ENCODE results near the gene CCDC71L. TPM values are rescaled to one million over a fixed set of nuclear protein-coding genes. Genes with fewer than 3 reads are reported as not detected.
"Not testable (repeated sequence)": the region's sequence is repeated elsewhere in the genome, so short reads cannot be mapped to it uniquely, and the experiment has no call there.

The CCDC71L gene
- 22.0 to 24.5 TPM (median 23.1 TPM) in 3 replicates for total RNA-seq
- long read RNA-seq, full-length matches to known transcripts: 27 of 27 reads
- long read RNA-seq, partial matches to known transcripts: 0 of 27 reads
- long read RNA-seq, other reads (novel, unspliced or antisense): 0 of 27 reads

DNA sequence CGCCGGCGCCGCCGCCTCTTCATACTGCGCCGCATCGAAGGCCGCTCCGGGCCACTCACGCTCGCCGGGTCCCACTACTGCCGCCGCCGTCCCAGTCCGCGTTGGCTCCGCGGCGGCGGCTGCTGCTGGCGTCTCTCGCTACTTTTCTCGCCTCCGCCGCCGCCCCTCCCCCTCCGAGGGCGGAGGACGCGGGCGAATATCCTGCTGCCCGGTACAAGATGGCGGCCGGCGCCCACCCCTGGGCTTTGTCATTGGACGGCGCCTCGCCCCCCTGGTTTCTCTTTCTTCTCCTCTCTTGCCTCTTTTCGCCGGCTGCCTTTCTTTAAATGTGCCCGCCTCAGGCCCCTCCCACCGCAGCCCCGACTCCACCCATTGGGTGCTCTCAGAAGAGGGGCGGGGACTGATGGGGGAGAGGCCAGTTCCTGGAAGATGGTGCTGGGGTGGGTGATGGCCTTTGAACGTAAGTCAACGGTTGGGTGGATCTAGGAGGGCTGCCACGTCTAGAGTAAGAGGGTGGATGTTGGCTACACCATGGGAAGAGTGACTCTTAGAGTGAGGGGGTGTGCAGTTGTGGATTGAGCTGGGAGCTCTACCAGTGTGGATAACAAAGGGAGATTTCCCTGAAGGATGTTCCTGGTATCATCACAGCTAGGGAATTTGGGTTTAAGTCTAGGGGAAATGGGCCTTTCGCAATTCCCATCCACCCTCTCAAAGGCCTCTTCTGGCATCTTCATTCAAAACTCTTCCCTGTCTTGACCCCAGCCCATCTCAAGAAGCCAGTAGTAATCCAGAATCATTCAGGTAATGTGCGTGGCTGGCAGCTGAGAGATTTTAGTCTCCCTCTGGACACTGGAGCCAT lies at the start of gene CCDC71L:
Gene CCDC71L (minus strand): TSS at position 297 of the 859 bp plus-strand sequence. CDS start 262 bp downstream, at position 35.
- peak within 1 kb of the TSS; percentile 81 for H3K4me3 Mint-ChIP-seq (ENCODE audit: unreplicated experiment)
- no peaks in the 10 kb centered on the region for H3K27me3 Mint-ChIP-seq (ENCODE audit: low read depth)
- H3K27ac Mint-ChIP-seq (ENCODE audit: unreplicated experiment): peak within 1 kb of the TSS; percentile 85
- H3K36me3 Mint-ChIP-seq (ENCODE audit: low read depth): no peaks in the 10 kb centered on the region
- no peak for TF ChIP-seq CTCF (IDR thresholded peaks at IDR 0.05)
- H3K9me3 Mint-ChIP-seq (ENCODE audit: low read depth): peaks cover 5% of the 10 kb centered on the region
- DNase-seq (ENCODE audit: low spot score): peak; percentile 97
- peaks cover 31% of the 10 kb centered on the region for H3K4me1 Mint-ChIP-seq (ENCODE audit: low read depth)

GRCh38 chr7:106709604-106710003 lies 48.6 kb upstream of the CCDC71L start:
- H3K36me3 Mint-ChIP-seq (ENCODE audit: low read depth); H3K4me3 Mint-ChIP-seq (ENCODE audit: unreplicated experiment); H3K4me1 Mint-ChIP-seq (ENCODE audit: low read depth); H3K27ac Mint-ChIP-seq (ENCODE audit: unreplicated experiment); H3K27me3 Mint-ChIP-seq (ENCODE audit: low read depth): not testable (repeated sequence)
- peak; percentile 69 for DNase-seq (ENCODE audit: low spot score)
- H3K9me3 Mint-ChIP-seq (ENCODE audit: low read depth): peaks cover 12% of the 10 kb centered on the region

DNA sequence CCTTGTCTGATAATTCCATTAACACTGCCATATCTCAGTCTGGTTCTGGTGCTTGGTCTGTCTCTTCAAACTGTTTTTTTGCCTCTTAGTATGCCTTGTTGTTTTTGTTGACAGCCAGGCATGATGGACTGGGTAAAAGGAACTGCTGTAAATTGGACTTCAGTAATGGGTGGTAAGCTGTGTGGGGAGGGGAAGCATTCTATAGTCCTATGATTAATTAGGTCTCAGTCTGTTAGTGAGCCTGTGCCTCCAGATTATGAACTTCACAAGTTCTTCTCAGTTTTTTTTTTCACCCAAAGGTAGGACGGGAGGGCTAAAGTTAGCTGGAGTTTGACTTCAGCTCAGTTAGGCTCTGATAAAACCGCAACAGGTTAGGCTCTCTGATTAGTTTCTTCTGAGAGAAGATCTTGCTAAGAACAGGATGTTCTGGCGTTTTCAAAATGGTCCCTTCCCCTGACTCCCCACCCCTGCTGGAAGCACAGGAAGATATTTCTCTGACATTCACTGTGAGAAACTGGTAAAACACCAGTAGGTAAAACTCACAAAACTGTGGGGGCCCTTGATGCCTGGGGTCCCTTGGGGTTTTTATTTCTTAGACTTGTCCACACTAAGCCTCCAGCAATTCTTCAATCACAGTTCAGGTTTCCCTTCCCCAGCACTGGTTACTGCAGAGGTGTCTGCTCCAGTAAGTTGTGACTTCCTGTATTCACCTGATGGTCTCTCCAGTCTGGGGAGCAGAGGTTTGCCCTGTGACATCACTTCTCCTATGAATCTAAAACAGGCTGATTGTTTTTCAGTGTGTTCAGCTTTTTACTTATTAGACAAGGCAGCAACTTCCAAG lies 43.3 kb upstream of the CCDC71L start:
- Mint-ChIP-seq H3K9me3 (ENCODE audit: low read depth) (peaks cover 3% of the 10 kb centered on the region), H3K27me3 (ENCODE audit: low read depth) (no peaks in the 10 kb centered on the region), H3K27ac (ENCODE audit: unreplicated experiment) (no peak overlapping the region), H3K4me3 (ENCODE audit: unreplicated experiment) (no peak overlapping the region), H3K4me1 (ENCODE audit: low read depth) (no peaks in the 10 kb centered on the region), H3K36me3 (ENCODE audit: low read depth) (no peaks in the 10 kb centered on the region)
- TF ChIP-seq CTCF (IDR thresholded peaks at IDR 0.05): no peak
- DNase-seq (ENCODE audit: low spot score): no peak

GRCh38 chr7:106693677-106694353 lies 32.9 kb upstream of the CCDC71L start:
- Mint-ChIP-seq H3K27me3 (ENCODE audit: low read depth) (no peaks in the 10 kb centered on the region), H3K36me3 (ENCODE audit: low read depth) (peaks cover 3% of the 10 kb centered on the region), H3K27ac (ENCODE audit: unreplicated experiment) (no peak overlapping the region), H3K4me1 (ENCODE audit: low read depth) (no peaks in the 10 kb centered on the region), H3K9me3 (ENCODE audit: low read depth) (peaks cover 19% of the 10 kb centered on the region), H3K4me3 (ENCODE audit: unreplicated experiment) (no peak overlapping the region)
- TF ChIP-seq CTCF (IDR thresholded peaks at IDR 0.05): no peak
- DNase-seq (ENCODE audit: low spot score): no peak

DNA sequence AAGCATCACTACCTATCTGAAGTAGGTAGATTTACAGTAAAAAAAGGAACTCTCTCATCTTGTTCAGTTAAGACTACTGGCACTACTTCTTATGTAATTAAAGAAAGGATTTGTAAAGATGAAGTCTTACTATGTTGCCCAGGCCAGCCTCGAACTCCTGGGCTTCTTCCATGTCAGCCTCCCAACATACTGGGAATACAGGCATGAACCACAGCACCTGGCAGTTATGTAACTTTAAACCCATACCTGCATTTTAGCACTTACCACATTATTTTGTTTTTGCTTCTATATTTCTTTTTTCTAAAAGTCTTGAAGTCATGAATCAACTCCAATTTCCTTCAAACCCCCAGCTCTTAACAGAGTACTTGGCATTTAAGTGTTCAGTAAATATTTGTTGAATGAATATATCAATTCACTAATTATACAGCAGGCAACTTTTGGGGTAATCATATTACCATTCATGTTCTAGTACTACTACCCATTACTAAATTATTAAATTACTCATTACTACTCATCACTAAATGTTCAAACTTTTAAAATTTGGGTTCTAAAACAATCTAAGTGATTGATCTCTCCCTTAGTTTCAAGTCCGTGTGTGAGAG lies 31.6 kb upstream of the CCDC71L start:
- Mint-ChIP-seq H3K27ac (ENCODE audit: unreplicated experiment) (no peak overlapping the region), H3K36me3 (ENCODE audit: low read depth) (peaks cover 4% of the 10 kb centered on the region), H3K4me1 (ENCODE audit: low read depth) (no peaks in the 10 kb centered on the region), H3K9me3 (ENCODE audit: low read depth) (peaks cover 19% of the 10 kb centered on the region), H3K4me3 (ENCODE audit: unreplicated experiment) (no peak overlapping the region), H3K27me3 (ENCODE audit: low read depth) (peaks cover 2% of the 10 kb centered on the region)
- no peak for TF ChIP-seq CTCF (IDR thresholded peaks at IDR 0.05)
- no peak for DNase-seq (ENCODE audit: low spot score)

GRCh38 chr7:106688161-106688560 lies 27.2 kb upstream of the CCDC71L start:
- H3K27ac Mint-ChIP-seq (ENCODE audit: unreplicated experiment); H3K27me3 Mint-ChIP-seq (ENCODE audit: low read depth); H3K4me1 Mint-ChIP-seq (ENCODE audit: low read depth); H3K36me3 Mint-ChIP-seq (ENCODE audit: low read depth); DNase-seq (ENCODE audit: low spot score); H3K4me3 Mint-ChIP-seq (ENCODE audit: unreplicated experiment): not testable (repeated sequence)
- peaks cover 29% of the 10 kb centered on the region for H3K9me3 Mint-ChIP-seq (ENCODE audit: low read depth)

Data from chondrocyte (in vitro differentiated cells).